ENCODE results near the gene SAMD3.
"Not testable (repeated sequence)": the region's sequence is repeated elsewhere in the genome, so short reads cannot be mapped to it uniquely, and the experiment has no call there.

The SAMD3 gene

GRCh38 chr6:130207979-130208649 is 14.6 kb downstream of the SAMD3 start:
- no peak for DNase-seq

GRCh38 chr6:130206479-130206878 is 16.3 kb downstream of the SAMD3 start:
- no peak for DNase-seq

GRCh38 chr6:130204322-130204721 is 18.4 kb downstream of the SAMD3 start:
- DNase-seq = no peak

GRCh38 chr6:130203370-130203769 is 19.4 kb downstream of the SAMD3 start:
- no peak for DNase-seq

GRCh38 chr6:130202782-130203181 is 20.0 kb downstream of the SAMD3 start:
- no peak for DNase-seq

- DNase-seq = no peak
Measured at GRCh38 chr6:130200020-130200419, 22.7 kb downstream of the SAMD3 start.

GRCh38 chr6:130198483-130199035 is 24.2 kb downstream of the SAMD3 start:
- DNase-seq = no peak

- not testable (repeated sequence) for DNase-seq
Measured at GRCh38 chr6:130197816-130198482, 24.8 kb downstream of the SAMD3 start.

- not testable (repeated sequence) for DNase-seq
Measured at GRCh38 chr6:130194434-130194833, 28.3 kb downstream of the SAMD3 start.

GRCh38 chr6:130190701-130191690 is 31.8 kb downstream of the SAMD3 start:
- no peak for DNase-seq

GRCh38 chr6:130189531-130190397 is 33.0 kb downstream of the SAMD3 start:
- DNase-seq = no peak

GRCh38 chr6:130188207-130188899 is 34.4 kb downstream of the SAMD3 start:
- DNase-seq = no peak

GRCh38 chr6:130187335-130188206 is 35.2 kb downstream of the SAMD3 start:
- no peak for DNase-seq

GRCh38 chr6:130185658-130186057 is 37.1 kb downstream of the SAMD3 start:
- no peak for DNase-seq

- DNase-seq = no peak
Measured at GRCh38 chr6:130183271-130184222, 39.2 kb downstream of the SAMD3 start.

- no peak for DNase-seq
Measured at GRCh38 chr6:130182466-130182865, 40.3 kb downstream of the SAMD3 start.

- DNase-seq = no peak
Measured at GRCh38 chr6:130178692-130179091, 44.1 kb downstream of the SAMD3 start.

- DNase-seq = no peak
Measured at GRCh38 chr6:130176378-130176777, 46.4 kb downstream of the SAMD3 start.

GRCh38 chr6:130173377-130174004 is 49.3 kb downstream of the SAMD3 start:
- not testable (repeated sequence) for DNase-seq
